Measurements from ENCODE around the gene TTC23L.
A peak's percentile ranks its signal among the peaks of the same experiment; 100 is the strongest.

TTC23L gene

GRCh38 chr5:34924462-34924765, 85.5 kb downstream of the TTC23L start:
- no peak for DNase-seq

- DNase-seq: no peak
Observed at GRCh38 chr5:34926318-34926888, 87.4 kb downstream of the TTC23L start.

- no peak for DNase-seq
Observed at GRCh38 chr5:34927785-34928184, 88.8 kb downstream of the TTC23L start.

- DNase-seq: no peak
Observed at GRCh38 chr5:34928267-34928666, 89.3 kb downstream of the TTC23L start.

GRCh38 chr5:34929134-34929719, 90.3 kb downstream of the TTC23L start, which contains the start of gene DNAJC21:
Gene DNAJC21, plus strand, starts transcription at chr5:34929559. Its CDS starts 261 bp downstream, at chr5:34929820.
- DNase-seq: peak; percentile 89 to 90

- DNase-seq: peak; percentile 55 to 67
Observed at GRCh38 chr5:34929720-34930461, 90.9 kb downstream of the TTC23L start.

GRCh38 chr5:34930462-34930844, 91.5 kb downstream of the TTC23L start:
- DNase-seq: no peak

GRCh38 chr5:34930870-34931269, 91.9 kb downstream of the TTC23L start:
- no peak for DNase-seq

GRCh38 chr5:34932947-34933346, 94.0 kb downstream of the TTC23L start:
- no peak for DNase-seq

GRCh38 chr5:34941936-34942335, 103.0 kb downstream of the TTC23L start:
- DNase-seq: no peak

GRCh38 chr5:34944044-34944443, 105.1 kb downstream of the TTC23L start:
- DNase-seq: no peak

GRCh38 chr5:34944460-34945047, 105.6 kb downstream of the TTC23L start:
- no peak for DNase-seq
